IPS-NIHi11 (cell line): ENCODE results near the gene PPP1R15A.
"Not testable (repeated sequence)": the region's sequence is repeated elsewhere in the genome, so short reads cannot be mapped to it uniquely, and the experiment has no call there.

Experiments used
- DNase-seq: peaks from one replicate; pipeline ENCODE4 v3.0.0; 2012; ENCODE audit warnings: mixed read lengths, low spot score

PPP1R15A gene

GRCh38 chr19:48881741-48882657 is 9.8 kb downstream of the PPP1R15A start:
- DNase-seq: peak; percentile 57

- no peak for DNase-seq
Measured at GRCh38 chr19:48883726-48884125, 11.5 kb downstream of the PPP1R15A start.

GRCh38 chr19:48887861-48888612 is 15.8 kb downstream of the PPP1R15A start:
- peak; percentile 33 for DNase-seq

- DNase-seq: not testable (repeated sequence)
Measured at GRCh38 chr19:48889496-48889895, 17.3 kb downstream of the PPP1R15A start.

GRCh38 chr19:48890551-48890950 is 18.3 kb downstream of the PPP1R15A start:
- DNase-seq: no peak

- DNase-seq: no peak
Measured at GRCh38 chr19:48895226-48895625, 23.0 kb downstream of the PPP1R15A start.

GRCh38 chr19:48896191-48896720 is 24.0 kb downstream of the PPP1R15A start:
- DNase-seq: peak; percentile 89

- no peak for DNase-seq
Measured at GRCh38 chr19:48897181-48897580, 25.0 kb downstream of the PPP1R15A start.

GRCh38 chr19:48899386-48899749 is 27.1 kb downstream of the PPP1R15A start:
- DNase-seq: not testable (repeated sequence)

- DNase-seq: peak; percentile 100
Measured at GRCh38 chr19:48899781-48900476, 27.7 kb downstream of the PPP1R15A start, which contains the start of gene NUCB1. TSS of gene NUCB1 (plus strand) at chr19:48900312. CDS start at chr19:48900797, 485 bp downstream.

GRCh38 chr19:48900477-48901406 is 28.5 kb downstream of the PPP1R15A start:
- no peak for DNase-seq

- not testable (repeated sequence) for DNase-seq
Measured at GRCh38 chr19:48902291-48902690, 30.1 kb downstream of the PPP1R15A start.

GRCh38 chr19:48903788-48904187 is 31.6 kb downstream of the PPP1R15A start:
- DNase-seq: not testable (repeated sequence)

GRCh38 chr19:48905664-48906063 is 33.4 kb downstream of the PPP1R15A start:
- DNase-seq: no peak

- DNase-seq: no peak
Measured at GRCh38 chr19:48906324-48906723, 34.1 kb downstream of the PPP1R15A start.

- DNase-seq: no peak
Measured at GRCh38 chr19:48907671-48908070, 35.5 kb downstream of the PPP1R15A start.

GRCh38 chr19:48909424-48910077 is 37.3 kb downstream of the PPP1R15A start:
- DNase-seq: not testable (repeated sequence)

GRCh38 chr19:48910803-48911202 is 38.6 kb downstream of the PPP1R15A start:
- no peak for DNase-seq

- peak; percentile 52 for DNase-seq
Measured at GRCh38 chr19:48913114-48913889, 41.1 kb downstream of the PPP1R15A start.

- no peak for DNase-seq
Measured at GRCh38 chr19:48914181-48914580, 42.0 kb downstream of the PPP1R15A start.
